Cardiac muscle cell (in vitro differentiated cells and primary cell): Measurements from ENCODE around the gene WDR93. TPM values are rescaled to one million over a fixed set of nuclear protein-coding genes. Genes with fewer than 3 reads are reported as not detected.

ENCODE experiments used
- DNase-seq, 2 donors: peaks; one replicate each; pipeline versions ENCODE4 v3.0.0 to v3.0.0-alpha.2; 2010 to 2017; ENCODE audit warnings: low read depth in 1 of 2, low spot score in 1 of 2
- H3K27ac ChIP-seq: fragments of 200-600 bp; sonication (generic); 2 replicates; pipeline ENCODE4 v1.5.1; 2016
- H3K27me3 ChIP-seq: fragments of 200-600 bp; sonication (generic); 2 replicates; pipeline ENCODE4 v1.6.0; 2016; ENCODE audit warnings: control low read depth
- H3K36me3 ChIP-seq: fragments of 200-600 bp; sonication (generic); 2 replicates; pipeline ENCODE4 v1.5.1; 2016; ENCODE audit warnings: control low read depth
- H3K4me1 ChIP-seq: fragments of 200-600 bp; sonication (generic); 2 replicates; pipeline ENCODE4 v1.8.1; 2017; ENCODE audit warnings: low read depth, mild to moderate bottlenecking, mixed run types
- H3K4me3 ChIP-seq: fragments of 200-600 bp; sonication (generic); 2 replicates; pipeline ENCODE4 v1.5.1; 2016; ENCODE audit warnings: mild to moderate bottlenecking
- H3K9me3 ChIP-seq: fragments of 200-600 bp; sonication (generic); 2 replicates; pipeline ENCODE4 v1.5.1; 2017; ENCODE audit warnings: low read depth, mild to moderate bottlenecking, control low read depth
- CTCF ChIP-seq: IDR thresholded peaks from 2 replicates; pipeline ENCODE4 v1.5.1; 2012; ENCODE audit warnings: low read depth, mild to moderate bottlenecking, low read length
- polyA plus RNA-seq: library from polyadenylated mRNA; unstranded; fragments of >200 nt; fragmentation: Nextera tagmentation; extraction: Ambion mirVana; gene quantifications from 2 replicates; pipeline ENCODE4 v1.2.1, GENCODE V29; 2016
- total RNA-seq: library from RNA; depleted of rRNA; stranded (reverse); fragments of >200 nt; gene quantifications from 2 replicates; pipeline ENCODE4 v1.2.3, GENCODE V29; 2016

Gene WDR93
- total and polyA plus RNA-seq, 2 experiments from 2014 or later, result 0.06 to 0.73 TPM

GRCh38 chr15:89669309-89669865 lies 21.2 kb upstream of the WDR93 start:
- Histone ChIP-seq H3K4me3 (no peak overlapping the region), H3K27ac (no peak overlapping the region), H3K4me1 (no peaks in the 10 kb centered on the region), H3K36me3 (no peaks in the 10 kb centered on the region), H3K27me3 (no peaks in the 10 kb centered on the region), H3K9me3 (no peaks in the 10 kb centered on the region)
- TF ChIP-seq CTCF, result no peak
- no peak for DNase-seq

GRCh38 chr15:89669941-89670340 lies 20.7 kb upstream of the WDR93 start:
- Histone ChIP-seq H3K4me3 (no peak overlapping the region), H3K9me3 (no peaks in the 10 kb centered on the region), H3K27ac (no peak overlapping the region), H3K27me3 (no peaks in the 10 kb centered on the region), H3K36me3 (no peaks in the 10 kb centered on the region), H3K4me1 (no peaks in the 10 kb centered on the region)
- no peak for DNase-seq
- no peak for TF ChIP-seq CTCF

- no peak for DNase-seq
- Histone ChIP-seq H3K4me1 (no peaks in the 10 kb centered on the region), H3K9me3 (no peaks in the 10 kb centered on the region), H3K27me3 (no peaks in the 10 kb centered on the region), H3K4me3 (no peak overlapping the region), H3K27ac (no peak overlapping the region), H3K36me3 (no peaks in the 10 kb centered on the region)
- no peak for TF ChIP-seq CTCF
Observed at GRCh38 chr15:89670971-89671560, 19.5 kb upstream of the WDR93 start.

GRCh38 chr15:89671687-89672086 lies 18.9 kb upstream of the WDR93 start:
- no peak overlapping the region for H3K27ac ChIP-seq
- no peaks in the 10 kb centered on the region for H3K36me3 ChIP-seq
- DNase-seq, result no peak
- no peaks in the 10 kb centered on the region for H3K4me1 ChIP-seq
- no peak overlapping the region for H3K4me3 ChIP-seq
- no peaks in the 10 kb centered on the region for H3K9me3 ChIP-seq
- no peaks in the 10 kb centered on the region for H3K27me3 ChIP-seq
- TF ChIP-seq CTCF, result no peak

- peak in 1 of 2 donors; percentile 63 for DNase-seq
Observed at GRCh38 chr15:89672221-89673164, 18.1 kb upstream of the WDR93 start.

More at GRCh38 chr15:89672221-89673164, 18.1 kb upstream of the WDR93 start:
- H3K36me3 ChIP-seq, result no peaks in the 10 kb centered on the region
- no peaks in the 10 kb centered on the region for H3K9me3 ChIP-seq
- no peak for TF ChIP-seq CTCF
- no peak overlapping the region for H3K27ac ChIP-seq
- H3K4me1 ChIP-seq, result no peaks in the 10 kb centered on the region
- no peak overlapping the region for H3K4me3 ChIP-seq
- H3K27me3 ChIP-seq, result no peaks in the 10 kb centered on the region
